NT2/D1 (cell line): ENCODE data around the gene DDX49.

Experiments used
- SUZ12 ChIP-seq: IDR thresholded peaks from 2 replicates; pipeline ENCODE4 v1.6.1; 2011; ENCODE audit not compliant: insufficient read length, insufficient read depth; ENCODE audit errors: extremely low read depth
- YY1 ChIP-seq: IDR thresholded peaks from 2 replicates; pipeline ENCODE4 v1.6.1; 2011; ENCODE audit not compliant: insufficient read length, insufficient read depth
- ZNF274 ChIP-seq: IDR thresholded peaks from 2 replicates; pipeline ENCODE4 v1.6.1; 2011; ENCODE audit warnings: mild to moderate bottlenecking, low read depth, low read length

DNA sequence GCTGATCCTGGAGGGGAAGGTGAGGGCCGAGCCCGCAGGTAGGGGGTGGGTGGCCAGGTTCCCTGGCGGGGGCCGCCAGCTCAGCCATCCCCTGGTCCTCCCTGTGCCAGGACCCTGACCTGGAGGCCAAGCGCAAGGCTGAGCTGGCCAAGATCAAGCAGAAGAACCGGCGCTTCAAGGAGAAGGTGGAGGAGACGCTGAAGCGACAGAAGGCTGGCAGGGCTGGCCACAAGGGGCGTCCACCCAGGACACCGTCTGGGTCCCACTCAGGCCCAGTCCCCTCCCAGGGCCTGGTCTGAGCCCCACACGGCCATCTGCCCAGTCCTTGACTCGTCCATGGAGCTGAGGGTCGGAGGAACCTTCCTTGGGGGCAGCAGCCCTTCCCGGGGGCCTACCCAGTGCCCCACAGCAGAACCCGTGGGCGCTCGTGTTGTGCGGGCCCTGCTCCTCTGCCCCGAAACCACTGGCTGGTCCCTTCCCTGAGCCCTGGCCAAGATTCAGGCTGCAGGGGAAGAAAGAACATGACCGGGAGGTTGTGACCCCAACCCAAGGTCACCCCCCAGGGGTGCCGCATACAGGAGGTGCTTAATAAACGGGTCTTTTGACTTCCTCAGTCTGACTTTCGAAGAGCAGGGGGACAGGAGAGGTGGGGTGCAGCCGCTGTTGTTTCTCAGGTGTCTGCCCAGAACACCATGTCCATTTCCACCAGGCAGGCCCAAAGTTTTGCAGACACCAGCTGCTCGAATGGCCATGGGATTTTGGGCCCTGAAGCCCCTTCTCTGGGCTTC, 8.7 kb downstream of the DDX49 start:
- TF ChIP-seq ZNF274 = no peak
- TF ChIP-seq SUZ12 = no peak
- TF ChIP-seq YY1 = no peak
